H1 (cell line): ENCODE results near the gene SPINK5. TPM values are rescaled to one million over a fixed set of nuclear protein-coding genes. Genes with fewer than 3 reads are reported as not detected.

ENCODE experiments used
- CBX5 ChIP-seq: fragments of 300-800, 300-1000 bp; sonication (generic); IDR thresholded peaks from 2 replicates; pipeline ENCODE4 v1.7.1; 2016; ENCODE audit warnings: antibody characterized with exemption, low read length, low read depth
- CBX8 ChIP-seq: fragments of 300-800, 300-1000 bp; sonication (generic); IDR thresholded peaks from 2 replicates; pipeline ENCODE4 v1.7.1; 2016; ENCODE audit warnings: low read depth, low read length, borderline replicate concordance
- polyA plus RNA-seq, 7 experiments: library from polyadenylated mRNA; depleted of rRNA in 3 of 7; stranded (reverse) in 5 of 7; unstranded in 2 of 7; fragments of >200 nt in 5 of 7; fragments of 200-250 nt in 2 of 7; gene quantifications; 1 replicate in 5 of 7; 2 replicates in 1 of 7; 4 replicates in 1 of 7; pipeline versions ENCODE4 v1.2.1 to v1.2.3, GENCODE V29; 2011 to 2013; ENCODE audit warnings: missing spikeins in 2 of 7, mixed read lengths in 2 of 7
- total RNA-seq: library from RNA; stranded (reverse); fragmentation: NEBNext Ultra II Directional; extraction: Animal tissue kit (Norgen Biotek cat#: 25700); gene quantifications from 2 replicates; pipeline ENCODE4 v1.2.1, GENCODE V29; 2021

The SPINK5 gene
- total and polyA plus RNA-seq, 2 of the 8 experiments (the other 6 are each of a cell fraction or from before 2014, with no cell fraction given) = 1.4 to 2.2 TPM

DNA sequence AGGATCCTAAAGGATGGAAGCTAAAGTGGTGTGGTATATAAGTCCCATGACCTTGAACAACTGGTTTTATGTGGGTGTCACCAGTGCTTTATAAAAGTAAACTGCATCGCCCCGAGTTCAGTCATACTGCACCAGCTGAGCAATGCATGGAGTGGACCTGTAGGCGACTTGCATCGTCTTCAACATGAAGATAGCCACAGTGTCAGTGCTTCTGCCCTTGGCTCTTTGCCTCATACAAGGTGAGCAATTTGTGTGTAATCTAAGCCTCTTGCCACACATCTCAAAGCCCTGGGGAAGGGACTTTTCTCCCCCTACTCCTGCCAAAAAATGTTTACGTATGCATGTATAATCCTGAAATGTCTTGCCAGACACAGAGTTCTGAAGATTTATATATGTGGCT lies at the start of gene SPINK5 (continued):
- TF ChIP-seq CBX8 = no peak
- no peak for TF ChIP-seq CBX5
